Tracheal epithelial cell (primary cell): ENCODE data around the gene TRMT10A. TPM values are rescaled to one million over a fixed set of nuclear protein-coding genes. Genes with fewer than 3 reads are reported as not detected.

Experiments
- total RNA-seq: library from RNA; depleted of rRNA; stranded (reverse); fragments of >200 nt; gene quantifications from 2 replicates; pipeline ENCODE4 v1.2.1, GENCODE V29; 2014

The TRMT10A gene
- 8.3 and 8.9 TPM in 2 replicates for total RNA-seq

GRCh38 chr4:99563310-99564186 is at the start of gene TRMT10A:
TRMT10A (minus strand) TSS chr4:99564039; CDS start chr4:99559338, 4,701 bp downstream.

GRCh38 chr4:99574530-99575324 is 10.9 kb upstream of the TRMT10A start, which contains the start of gene MTTP:
MTTP (plus strand) TSS chr4:99574824; CDS start chr4:99574910, 86 bp downstream.

GRCh38 chr4:99510721-99511120 is 53.1 kb downstream of the TRMT10A start, which contains the start of gene C4orf17:
C4orf17 (plus strand) TSS chr4:99511021; CDS start chr4:99513082, 2,061 bp downstream.

Other genes with a start within 250 kb of the TRMT10A start
- not detected in 2 replicates for gene ADH1B, start 242.6 kb downstream of the TRMT10A start, total RNA-seq
- not detected in 2 replicates for gene ADH1C, start 211.3 kb downstream of the TRMT10A start, total RNA-seq
- gene ADH7, start 128.7 kb downstream of the TRMT10A start, total RNA-seq, result 3.9 and 15.1 TPM in 2 replicates
- not detected in 2 replicates for gene C4orf17, start 53.0 kb downstream of the TRMT10A start, total RNA-seq
- gene MTTP, start 10.8 kb upstream of the TRMT10A start, total RNA-seq, result under 0.01 and 0.24 TPM in 2 replicates
- under 0.01 TPM in 1 of 2 replicates, not detected in the other for gene C4orf54, start 93.8 kb upstream of the TRMT10A start, total RNA-seq